AG04449 (cell line): ENCODE results near the gene EXOC2.

ENCODE experiments used
- CTCF ChIA-PET: fragments of 350-600 bp; formaldehyde crosslinking; extraction: SDS; loops from one replicate; lab custom pipeline; 2021; ENCODE audit warnings: antibody characterized with exemption; lab: Yijun Ruan, JAX
- POLR2A ChIA-PET: fragments of 400-600, 350-600 bp; formaldehyde crosslinking; extraction: SDS; loops from one replicate; lab custom pipeline; 2020; ENCODE audit warnings: antibody characterized with exemption, inconsistent platforms; lab: Yijun Ruan, JAX
- DNase-seq: peaks from one replicate; pipeline ENCODE4 v3.0.0-alpha.2; 2010; ENCODE audit warnings: low read depth, low spot score
- H3K4me3 ChIP-seq: 2 replicates; pipeline ENCODE4 v1.5.1; 2011; ENCODE audit warnings: low read depth, mild to moderate bottlenecking, control low read depth, low read length
- TF ChIP-seq, protein P1 (sequence below): IDR thresholded peaks from one replicate; pipeline ENCODE4 v1.5.1; 2011; ENCODE audit warnings: mild to moderate bottlenecking, moderate library complexity, low read length, control low read depth, inconsistent platforms; ENCODE audit not compliant: insufficient read depth; ENCODE audit errors: missing control alignments

EXOC2 gene

DNA sequence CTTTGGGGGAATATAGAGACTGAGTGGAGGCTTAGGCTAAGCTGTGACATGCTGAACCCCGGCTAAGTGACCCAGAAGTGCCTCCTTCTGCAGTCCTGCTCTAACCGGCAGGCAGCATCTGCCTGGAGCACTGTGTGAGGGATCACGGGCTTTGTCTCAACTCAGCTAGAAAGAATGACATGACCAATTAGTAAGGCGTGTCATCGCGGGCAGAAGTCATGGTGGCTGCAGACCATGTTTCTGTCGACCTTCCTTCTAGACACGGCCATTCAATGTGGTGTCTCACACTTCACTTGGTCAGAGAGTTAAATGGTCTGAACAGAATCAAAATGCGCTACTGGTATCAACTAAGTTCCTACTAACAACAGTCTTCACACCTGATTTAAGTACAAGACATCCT is 71.0 kb downstream of the EXOC2 start:
- no peak overlapping the region for H3K4me3 ChIP-seq
- TF ChIP-seq, protein P1, sequence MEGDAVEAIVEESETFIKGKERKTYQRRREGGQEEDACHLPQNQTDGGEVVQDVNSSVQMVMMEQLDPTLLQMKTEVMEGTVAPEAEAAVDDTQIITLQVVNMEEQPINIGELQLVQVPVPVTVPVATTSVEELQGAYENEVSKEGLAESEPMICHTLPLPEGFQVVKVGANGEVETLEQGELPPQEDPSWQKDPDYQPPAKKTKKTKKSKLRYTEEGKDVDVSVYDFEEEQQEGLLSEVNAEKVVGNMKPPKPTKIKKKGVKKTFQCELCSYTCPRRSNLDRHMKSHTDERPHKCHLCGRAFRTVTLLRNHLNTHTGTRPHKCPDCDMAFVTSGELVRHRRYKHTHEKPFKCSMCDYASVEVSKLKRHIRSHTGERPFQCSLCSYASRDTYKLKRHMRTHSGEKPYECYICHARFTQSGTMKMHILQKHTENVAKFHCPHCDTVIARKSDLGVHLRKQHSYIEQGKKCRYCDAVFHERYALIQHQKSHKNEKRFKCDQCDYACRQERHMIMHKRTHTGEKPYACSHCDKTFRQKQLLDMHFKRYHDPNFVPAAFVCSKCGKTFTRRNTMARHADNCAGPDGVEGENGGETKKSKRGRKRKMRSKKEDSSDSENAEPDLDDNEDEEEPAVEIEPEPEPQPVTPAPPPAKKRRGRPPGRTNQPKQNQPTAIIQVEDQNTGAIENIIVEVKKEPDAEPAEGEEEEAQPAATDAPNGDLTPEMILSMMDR = no peak
- no peak for DNase-seq
- ChIA-PET CTCF (interaction anchor here (0.9 to 2.1 kb wide), 2 partner anchors 71 to 100 kb away, joined by 3 to 4 read pairs; partner anchors contain the start of gene EXOC2), POLR2A (no interaction called here)

DNA sequence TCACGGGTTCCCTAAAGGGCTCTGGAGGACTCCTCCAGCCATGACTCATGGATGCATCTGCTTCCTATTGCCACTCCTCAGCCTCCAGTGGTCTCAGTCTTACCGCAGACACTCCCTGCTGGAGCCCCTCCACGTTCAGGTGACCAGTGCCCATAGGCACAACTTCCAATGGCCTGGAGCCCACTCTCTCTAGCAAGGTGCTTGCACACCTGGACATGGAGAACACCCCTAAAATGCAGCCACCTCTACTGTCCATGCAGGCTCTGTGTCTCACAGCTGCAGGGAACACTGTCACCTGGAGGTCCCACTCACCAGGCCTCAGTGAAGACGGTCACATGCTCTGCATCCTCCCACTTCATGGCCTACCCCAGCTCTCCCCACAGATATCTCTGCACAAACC is 72.0 kb downstream of the EXOC2 start:
- POLR2A ChIA-PET = no interaction called here
- DNase-seq = no peak
- no peak overlapping the region for H3K4me3 ChIP-seq
- CTCF ChIA-PET = interaction anchor here (2.1 kb wide), 1 partner anchor 101 kb away, joined by 4 read pairs; no protein-coding TSS in a partner anchor
- TF ChIP-seq, protein P1 = no peak

DNA sequence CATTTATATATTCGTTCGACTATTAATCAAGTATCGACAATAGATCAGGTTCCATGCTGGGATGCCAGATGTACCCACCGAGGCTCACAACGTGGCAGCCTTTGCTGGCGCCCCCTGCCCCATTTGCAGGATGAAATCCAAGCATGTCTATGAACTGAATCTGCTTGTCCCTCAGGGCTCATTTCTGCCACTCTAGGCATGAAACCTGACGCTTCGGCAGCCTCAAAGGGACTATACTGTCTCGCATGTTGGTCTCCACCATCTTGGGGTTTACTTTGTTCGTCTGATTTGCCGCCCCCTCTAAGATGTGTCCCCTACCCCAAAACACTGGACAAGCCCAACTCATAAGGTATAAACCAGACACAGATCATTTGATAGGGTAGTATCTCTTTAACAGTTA is 72.8 kb downstream of the EXOC2 start:
- POLR2A ChIA-PET = no interaction called here
- CTCF ChIA-PET = interaction anchor here (2.5 kb wide), 1 partner anchor 27 kb away, joined by 9 read pairs; no protein-coding TSS in a partner anchor
- TF ChIP-seq, protein P1 = no peak
- DNase-seq = no peak
- no peak overlapping the region for H3K4me3 ChIP-seq

DNA sequence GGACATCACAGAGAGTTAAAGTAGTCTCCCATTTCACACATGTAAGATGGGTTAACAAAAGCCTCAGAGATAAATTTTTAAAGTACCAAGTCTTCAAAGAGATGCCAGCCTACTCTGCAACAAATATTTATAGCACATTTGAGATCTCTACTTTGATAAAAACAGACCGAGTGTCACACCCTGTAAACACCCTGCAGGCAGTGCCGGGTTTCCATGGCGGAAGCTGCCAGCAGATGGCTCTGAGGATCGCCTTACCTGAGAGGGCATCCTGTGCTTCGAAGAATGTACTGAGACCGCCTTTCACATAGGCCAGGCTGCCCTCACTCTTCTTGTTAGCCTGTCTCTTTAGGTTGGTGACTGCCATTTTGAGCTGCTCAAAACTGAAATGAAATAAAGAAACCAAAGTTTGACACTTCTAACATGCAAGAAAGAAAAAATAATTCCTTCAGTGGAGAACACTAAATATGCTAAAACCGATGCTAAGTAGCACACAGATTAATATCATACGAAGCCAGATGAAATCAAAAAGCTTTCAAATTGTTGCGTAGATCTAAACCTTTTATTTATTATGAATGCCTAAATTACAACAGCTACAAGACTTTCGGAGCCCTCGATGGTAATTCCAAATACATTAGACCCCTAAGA is 75.4 kb downstream of the EXOC2 start:
- ChIA-PET POLR2A (no interaction called here), CTCF (interaction anchor here (1.1 to 2.5 kb wide), 3 partner anchors 9 to 105 kb away, joined by 4 to 9 read pairs (median 5); no protein-coding TSS in a partner anchor)
- no peak for DNase-seq
- H3K4me3 ChIP-seq = no peak overlapping the region
- TF ChIP-seq, protein P1 = no peak

DNA sequence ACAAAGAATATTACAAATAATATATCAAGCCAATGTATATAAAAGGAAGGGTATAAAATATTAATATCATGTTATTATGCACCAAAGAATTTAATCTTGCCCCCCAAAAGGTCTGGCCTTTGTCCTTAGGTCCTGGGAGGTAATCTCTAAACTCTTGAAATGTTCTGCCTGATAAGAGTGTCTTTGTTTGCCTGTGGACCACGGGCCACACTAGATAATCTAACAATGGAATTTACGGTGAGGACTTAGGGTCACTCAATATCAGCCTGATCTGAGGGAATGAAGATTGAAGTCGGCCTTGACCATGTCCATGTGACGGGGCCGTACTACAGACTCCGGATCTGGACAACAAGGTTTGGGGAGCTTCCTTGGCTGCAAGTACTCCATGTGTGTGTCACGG is 79.0 kb downstream of the EXOC2 start:
- ChIA-PET CTCF (interaction anchor here (1.1 kb wide), 1 partner anchor 823 kb away, joined by 3 read pairs; no protein-coding TSS in a partner anchor), POLR2A (no interaction called here)
- no peak for DNase-seq
- TF ChIP-seq, protein P1 = no peak
- H3K4me3 ChIP-seq = no peak overlapping the region

DNA sequence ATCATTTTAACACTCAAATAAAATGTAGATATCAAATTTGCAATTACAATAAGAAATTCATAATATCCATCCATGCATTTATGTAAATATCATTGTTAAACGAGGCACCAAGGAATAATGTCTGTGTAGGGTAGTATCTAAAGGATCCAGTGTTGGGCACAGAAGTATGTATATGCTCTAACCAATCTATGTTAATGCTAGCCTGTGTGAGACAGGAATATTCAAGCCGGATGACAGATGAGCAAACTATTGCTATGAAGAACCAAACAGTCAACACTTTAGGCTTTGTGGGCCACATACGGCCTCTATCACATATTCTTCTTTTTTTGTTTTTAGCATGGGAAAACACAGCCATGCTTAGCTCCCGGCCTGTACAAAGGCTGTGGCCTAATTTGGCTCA is 81.0 kb downstream of the EXOC2 start:
- POLR2A ChIA-PET = no interaction called here

More for the DNA sequence above, 81.0 kb downstream of the EXOC2 start:
- TF ChIP-seq, protein P1 = no peak
- CTCF ChIA-PET = interaction anchor here (5.1 kb wide), 1 partner anchor 18 kb away, joined by 30 read pairs; no protein-coding TSS in a partner anchor
- H3K4me3 ChIP-seq = no peak overlapping the region
- DNase-seq = no peak
